ENCODE results near the gene SCN9A. TPM values are rescaled to one million over a fixed set of nuclear protein-coding genes. Genes with fewer than 3 reads are reported as not detected.

SCN9A gene
- total and polyA plus RNA-seq, 2 of the 8 experiments (the other 6 are each of a cell fraction or from before 2014, with no cell fraction given): 1.6 to 6.2 TPM

- Histone ChIP-seq H3K4me1 (replicated peaks in 1 of 4; ENCODE audit: control insufficient read depth in 3 of 4, insufficient read depth in 4 of 4, low read length in 3 of 4) (peaks cover 0 to 5% (median 4%) of the 10 kb centered on the region in 4 experiments; a peak in 2 of 7 replicates), H3K79me2 (ENCODE audit: control insufficient read depth in 1 of 2, insufficient read depth in 2 of 2, low read length in 2 of 2) (no peaks in the 10 kb centered on the region), H3K36me3 (ENCODE audit: control insufficient read depth in 2 of 4, insufficient read depth in 4 of 4, low read length in 3 of 4) (no peaks in the 10 kb centered on the region), H2BK20ac (ENCODE audit: low read length) (no peak overlapping the region), H3K4ac (replicated peaks; ENCODE audit: insufficient read length, low read depth, low read length) (no peak overlapping the region), H2BK12ac (ENCODE audit: low read depth, low read length) (no peak overlapping the region), H3K9ac (replicated peaks in 1 of 4; ENCODE audit: extremely low read depth in 1 of 4, low read depth in 3 of 4, low read length in 3 of 4) (no peak overlapping the region), H3K9me3 (ENCODE audit: insufficient read depth in 2 of 2, low read depth in 1 of 2, low read length in 1 of 2) (no peaks in the 10 kb centered on the region), H2AFZ (ENCODE audit: low read length) (peak overlapping the region; percentile 60; the same call in 1 of the 2 replicates), H2BK120ac (replicated peaks; ENCODE audit: low read depth, low read length) (no peak overlapping the region), H2BK5ac (ENCODE audit: low read depth, low read length) (no peak overlapping the region), H3K14ac (ENCODE audit: insufficient read length) (no peak overlapping the region), H2AK5ac (ENCODE audit: low read depth, low read length) (no peak overlapping the region), H3K23me2 (ENCODE audit: low read depth, low read length) (no peaks in the 10 kb centered on the region), H3K79me1 (ENCODE audit: low read depth, low read length) (no peaks in the 10 kb centered on the region), H3K18ac (ENCODE audit: extremely low read depth, low read length) (no peak overlapping the region), H3K4me2 (ENCODE audit: insufficient read depth in 1 of 2, low read depth in 2 of 2, low read length in 2 of 2) (no peak overlapping the region), H4K5ac (ENCODE audit: insufficient read length, low read depth, low read length) (no peak overlapping the region), H3K23ac (ENCODE audit: insufficient read length) (no peak overlapping the region), H2BK15ac (ENCODE audit: low read length) (no peak overlapping the region), H4K20me1 (replicated peaks in 1 of 2; ENCODE audit: control insufficient read depth in 1 of 2, insufficient read depth in 2 of 2, low read length in 2 of 2) (no peaks in the 10 kb centered on the region), H4K91ac (replicated peaks; ENCODE audit: insufficient read length, low read length) (no peak overlapping the region), H3K56ac (replicated peaks; ENCODE audit: insufficient read length, low read depth, low read length) (no peak overlapping the region), H4K8ac (ENCODE audit: extremely low read depth, insufficient read depth, low read length) (no peak overlapping the region), H3K27me3 (replicated peaks in 1 of 4; ENCODE audit: control insufficient read depth in 3 of 4, extremely low read depth in 1 of 4, insufficient read depth in 3 of 4, low read length in 3 of 4) (no peaks in the 10 kb centered on the region), H3K27ac (ENCODE audit: low read depth, low read length) (no peak overlapping the region), H3K4me3 (ENCODE audit: extremely low read depth in 1 of 4, insufficient read depth in 2 of 4, low read depth in 3 of 4, low read length in 4 of 4) (no peak overlapping the region)
- no peak for TF ChIP-seq RBBP5 (IDR thresholded peaks at IDR 0.05; ENCODE audit: borderline replicate concordance, low read depth, low read length)
- no peak for TF ChIP-seq KDM1A (IDR thresholded peaks at IDR 0.05; ENCODE audit: borderline replicate concordance, low read length)
- no peak for TF ChIP-seq CTBP2 (IDR thresholded peaks at IDR 0.05; ENCODE audit: borderline replicate concordance, insufficient read depth, insufficient read length, low read length)
- TF ChIP-seq CEBPB (IDR thresholded peaks at IDR 0.05; ENCODE audit: low read depth, low read length): no peak
- no peak for TF ChIP-seq NANOG (IDR thresholded peaks at IDR 0.05; ENCODE audit: insufficient read depth, low read depth, low read length, poor library complexity, severe bottlenecking)
- no peak for TF ChIP-seq SRF (IDR thresholded peaks at IDR 0.05; ENCODE audit: low read depth, low read length)
- TF ChIP-seq, protein P1, sequence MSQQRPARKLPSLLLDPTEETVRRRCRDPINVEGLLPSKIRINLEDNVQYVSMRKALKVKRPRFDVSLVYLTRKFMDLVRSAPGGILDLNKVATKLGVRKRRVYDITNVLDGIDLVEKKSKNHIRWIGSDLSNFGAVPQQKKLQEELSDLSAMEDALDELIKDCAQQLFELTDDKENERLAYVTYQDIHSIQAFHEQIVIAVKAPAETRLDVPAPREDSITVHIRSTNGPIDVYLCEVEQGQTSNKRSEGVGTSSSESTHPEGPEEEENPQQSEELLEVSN (IDR thresholded peaks at IDR 0.05): no peak
- TF ChIP-seq RFX5 (IDR thresholded peaks at IDR 0.05; ENCODE audit: borderline replicate concordance, low read depth, low read length): no peak
- no peak for TF ChIP-seq YY1 (IDR thresholded peaks at IDR 0.05; ENCODE audit: low read depth, low read length)
- no peak for TF ChIP-seq FOSL1 (IDR thresholded peaks at IDR 0.05; ENCODE audit: insufficient read depth, low read depth, low read length)
- POLR2A ChIA-PET (ENCODE audit: partially characterized antibody): interaction anchor here (0.6 kb wide), 1 partner anchor 226 kb away, joined by 6 read pairs; no protein-coding TSS in a partner anchor
- CTCF ChIA-PET (ENCODE audit: partially characterized antibody): interaction anchor here (1.3 kb wide), 1 partner anchor 47 kb away, joined by 3 read pairs; no protein-coding TSS in a partner anchor
- DNase-seq (ENCODE audit: low read depth in 1 of 2, low spot score in 2 of 2): no peak
- FAIRE-seq: no peak
- 85% methylated on average over 2 of the region's 2 CpGs; no CpG with 5 or more reads in 1 of the 2 experiments for WGBS, 2 experiments (ENCODE audit: extremely low coverage in 1 of 2, insufficient coverage in 1 of 2, insufficient read length in 1 of 2, insufficient replicate concordance in 2 of 2, low coverage in 1 of 2, low lambda C conversion rate in 2 of 2, missing lambda C conversion rate in 1 of 2)
These were observed 37.8 kb downstream of the SCN9A start for GRCh38 chr2:166337932-166338331.

Data from H1 (cell line).